Fibroblast of skin of back (primary cell): ENCODE data around the gene ZDBF2.
"Not testable (repeated sequence)": the region's sequence is repeated elsewhere in the genome, so short reads cannot be mapped to it uniquely, and the experiment has no call there.

Source experiments
- DNase-seq: peaks from one replicate; pipeline ENCODE4 v3.0.0-alpha.2; 2013

Gene ZDBF2

DNA sequence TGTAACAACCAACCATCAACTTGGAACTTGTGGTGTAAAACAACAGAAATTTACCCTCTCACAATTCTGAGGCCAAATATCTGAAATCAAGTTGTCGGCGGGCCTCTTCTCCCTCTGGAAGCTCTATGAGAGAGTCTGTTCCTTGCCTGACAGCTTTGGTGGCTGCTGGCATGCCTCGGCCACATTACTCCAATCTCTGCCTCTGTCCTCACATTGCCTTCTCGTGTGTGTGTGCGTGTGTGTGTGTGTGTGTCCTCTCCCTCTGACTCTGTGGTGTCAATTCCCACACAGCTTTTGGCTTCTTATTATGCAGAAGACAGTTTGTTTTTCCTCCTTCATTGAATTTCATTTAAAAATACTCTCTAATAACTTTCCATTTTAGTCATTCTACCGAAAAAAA is 50.4 kb downstream of the ZDBF2 start:
- DNase-seq, result no peak

DNA sequence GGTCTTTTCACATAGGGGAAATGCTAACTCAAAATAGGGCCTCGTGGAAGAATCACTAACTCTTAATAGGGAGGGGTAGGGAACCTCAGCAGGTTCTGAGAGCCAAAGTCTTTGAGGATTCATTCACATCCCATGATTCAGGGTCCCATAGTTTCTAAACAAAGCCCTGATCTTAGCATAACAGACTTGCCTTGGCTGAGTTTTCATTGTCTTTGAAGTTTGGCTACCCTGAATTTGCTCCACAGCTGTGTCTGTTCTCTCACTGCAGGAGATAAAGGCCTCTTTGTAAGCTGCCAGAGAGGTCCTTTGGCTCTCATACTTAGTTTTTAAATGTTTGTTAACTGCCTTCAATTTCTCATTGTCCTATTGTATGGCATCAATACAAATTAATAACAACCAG is 54.5 kb downstream of the ZDBF2 start:
- DNase-seq, result no peak

DNA sequence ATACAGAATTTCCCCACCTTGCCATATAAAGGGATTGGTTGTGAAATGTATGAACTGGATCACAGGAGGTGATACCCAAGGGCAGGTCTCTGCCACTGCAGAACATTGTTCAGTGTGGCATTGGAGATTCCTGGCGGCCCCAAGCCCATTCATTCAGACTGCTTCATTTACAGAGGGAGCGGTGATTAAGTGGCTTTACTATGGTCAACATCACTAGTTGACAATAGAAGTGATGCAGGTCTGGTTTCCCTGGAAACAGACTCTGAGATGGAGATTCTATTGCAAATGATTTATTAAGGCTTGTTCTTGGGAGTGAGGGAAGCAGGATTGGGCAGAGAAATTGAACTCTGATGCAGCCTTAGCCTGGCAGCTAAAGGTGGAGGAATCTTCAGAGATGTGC is 62.4 kb downstream of the ZDBF2 start:
- no peak for DNase-seq

DNA sequence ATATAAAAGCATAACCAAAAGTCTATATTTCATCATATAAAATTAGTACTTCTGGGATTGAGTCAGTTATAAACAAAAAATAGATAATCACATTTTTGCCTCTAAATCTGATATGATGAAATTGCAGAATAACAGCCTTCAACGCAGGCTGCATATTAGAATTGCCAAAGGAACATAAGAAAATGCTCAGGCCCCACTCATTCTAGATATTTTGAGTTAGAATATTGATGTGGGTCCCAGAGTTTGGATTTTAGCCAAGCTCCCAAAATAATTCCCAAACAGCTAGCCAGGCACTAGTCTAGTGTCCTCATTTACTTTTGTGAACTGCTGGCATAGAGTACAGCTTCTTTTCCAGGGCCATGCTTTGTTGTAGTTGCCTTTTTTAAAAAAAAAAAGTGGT is 63.5 kb downstream of the ZDBF2 start:
- DNase-seq, result no peak

DNA sequence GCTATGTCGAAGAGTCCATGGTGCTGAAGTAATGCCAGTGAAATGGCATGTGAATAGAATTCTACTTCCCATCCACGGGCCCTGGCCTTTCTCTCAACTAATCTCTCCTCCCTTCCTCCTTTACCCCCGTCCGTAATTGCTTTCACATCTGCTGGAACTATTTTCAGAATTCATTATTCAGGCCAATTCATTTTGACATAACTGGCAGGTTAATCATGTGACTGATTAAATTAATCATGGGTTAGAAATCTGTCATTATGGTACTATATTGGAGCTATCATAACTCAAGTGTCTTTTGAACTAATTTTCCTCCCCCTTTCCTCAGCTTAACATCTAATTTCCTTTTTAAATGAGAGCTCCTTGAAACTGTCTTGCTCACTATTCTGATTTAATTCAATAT is 66.9 kb downstream of the ZDBF2 start:
- no peak for DNase-seq

DNA sequence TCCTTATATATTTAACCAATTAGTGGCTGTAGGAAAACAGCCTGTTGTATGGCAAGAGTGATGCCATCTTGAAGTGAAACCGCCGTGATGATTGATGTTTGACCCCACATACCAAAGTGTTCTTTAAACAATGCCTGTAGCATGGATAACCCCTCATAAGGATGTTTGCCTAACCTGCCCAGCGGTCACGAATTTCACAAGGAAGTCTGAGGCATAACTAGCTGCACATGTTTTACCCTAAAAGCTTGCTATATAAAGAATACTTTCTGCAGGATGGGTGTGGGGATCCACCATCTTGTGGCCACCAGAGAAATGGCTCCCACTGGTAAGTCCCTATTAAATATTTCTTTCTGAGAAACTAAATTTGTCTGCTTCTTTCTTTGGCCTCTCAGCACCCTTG is 68.7 kb downstream of the ZDBF2 start:
- DNase-seq, result no peak

DNA sequence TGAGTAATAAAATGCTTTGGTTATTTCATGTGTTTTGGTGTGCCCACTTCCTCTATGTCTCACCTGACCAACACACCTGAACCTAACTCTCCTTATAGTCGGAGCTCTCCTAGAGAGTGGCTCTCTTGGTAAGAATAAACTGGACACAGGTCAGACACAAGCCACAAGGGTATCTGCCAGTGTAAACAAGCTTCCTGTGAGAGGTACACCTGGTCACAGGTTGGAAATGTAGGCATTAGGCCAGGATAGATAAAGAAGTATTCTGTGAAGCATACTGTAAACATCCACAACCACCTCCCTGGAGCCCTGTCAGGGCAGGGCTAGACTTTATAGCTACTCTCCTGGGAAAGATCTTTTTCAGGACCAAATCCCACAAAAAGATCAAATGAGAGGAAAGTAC is 69.4 kb downstream of the ZDBF2 start:
- no peak for DNase-seq

DNA sequence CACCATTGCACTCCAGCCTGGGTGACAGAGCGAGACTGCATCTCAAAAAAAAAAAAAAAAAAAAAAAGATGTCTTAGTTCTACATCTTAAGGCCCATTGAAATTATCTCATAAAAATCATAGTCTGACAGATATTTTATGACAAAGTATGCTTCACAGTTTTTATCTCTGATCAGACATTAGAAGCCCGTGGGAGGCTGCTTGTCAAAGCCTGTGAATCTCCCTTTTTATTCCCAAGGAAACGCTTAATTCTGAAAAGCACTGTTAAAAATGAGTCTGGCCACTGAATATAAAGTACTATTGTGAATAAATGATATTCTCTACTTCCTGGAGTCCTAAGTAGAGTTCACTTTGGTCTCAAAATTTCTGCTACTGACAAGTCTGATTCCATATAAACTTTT is 71.1 kb downstream of the ZDBF2 start:
- no peak for DNase-seq

DNA sequence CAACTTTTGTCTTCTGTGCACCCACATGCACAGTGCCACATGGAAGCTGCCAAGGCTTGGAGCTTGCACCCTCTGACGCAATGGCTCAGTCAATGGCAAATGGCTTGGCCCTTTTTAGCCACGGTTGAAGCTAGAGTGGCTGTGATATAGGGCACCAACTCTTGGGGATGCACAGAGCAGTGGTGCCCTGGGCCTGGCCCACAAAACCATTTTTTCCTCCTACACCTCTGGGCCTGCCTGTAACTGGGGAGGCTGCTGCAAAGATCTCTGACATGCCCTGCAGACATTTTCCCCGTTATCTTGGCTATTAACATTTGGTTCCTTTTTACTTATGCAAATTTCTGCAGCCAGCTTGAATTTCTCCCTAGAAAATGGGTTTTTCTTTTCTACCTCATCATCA is 74.9 kb downstream of the ZDBF2 start:
- DNase-seq, result no peak

DNA sequence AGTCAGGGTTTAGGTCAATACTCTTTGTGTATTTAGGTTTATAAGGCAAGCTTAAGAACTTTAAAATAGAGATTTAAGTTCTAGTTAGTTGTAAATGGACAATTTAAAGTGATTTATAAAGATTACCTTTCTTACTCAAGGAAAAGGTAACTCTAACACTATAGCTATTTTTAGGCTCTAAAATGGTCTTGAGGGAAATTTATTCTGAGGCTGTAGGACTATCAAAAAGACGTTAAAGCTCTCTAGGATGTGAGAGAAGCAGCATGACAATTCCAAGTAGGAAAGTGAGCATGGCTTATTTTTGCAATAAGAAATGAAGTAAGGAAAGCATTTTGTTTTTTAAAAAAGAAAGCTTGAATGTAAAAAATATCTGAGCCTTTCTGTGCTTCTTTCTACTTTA is 78.1 kb downstream of the ZDBF2 start:
- no peak for DNase-seq

DNA sequence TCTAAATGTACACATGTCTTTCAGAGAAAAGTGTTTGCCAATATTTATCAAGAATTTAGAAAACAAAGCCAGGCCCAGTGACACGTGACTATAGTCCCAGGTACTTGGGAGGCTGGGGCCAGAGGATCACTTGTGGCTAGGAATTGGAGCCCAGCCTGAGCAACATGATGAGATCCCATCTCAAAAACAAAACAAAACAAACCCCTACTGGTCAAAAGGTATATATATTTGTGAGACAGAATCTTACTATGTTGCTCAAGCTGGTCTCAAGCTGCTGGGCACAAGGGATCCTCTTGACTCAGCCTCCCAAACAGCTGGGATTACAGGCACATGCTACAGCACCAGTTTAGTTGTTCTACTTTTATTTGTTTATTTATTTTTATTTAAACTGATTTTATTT is 79.2 kb downstream of the ZDBF2 start:
- no peak for DNase-seq

DNA sequence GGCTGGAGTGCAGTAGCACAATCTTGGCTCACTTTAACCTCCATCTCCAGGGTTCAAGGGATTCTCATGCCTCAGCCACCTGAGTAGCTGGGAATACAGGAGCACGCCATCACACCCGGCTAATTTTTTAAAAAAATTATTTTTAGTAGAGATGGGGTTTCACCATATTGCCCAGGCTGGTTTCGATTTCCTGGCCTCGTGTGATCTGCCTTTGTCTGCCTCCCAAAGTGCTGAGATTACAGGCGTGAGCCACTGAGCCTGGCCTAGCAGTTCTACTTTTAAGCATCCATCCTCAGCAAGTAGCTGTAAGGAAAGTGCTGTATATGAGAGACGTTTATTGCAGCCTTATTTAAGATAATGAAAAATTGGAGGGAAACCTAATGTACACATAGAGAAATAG is 79.7 kb downstream of the ZDBF2 start:
- DNase-seq, result no peak

DNA sequence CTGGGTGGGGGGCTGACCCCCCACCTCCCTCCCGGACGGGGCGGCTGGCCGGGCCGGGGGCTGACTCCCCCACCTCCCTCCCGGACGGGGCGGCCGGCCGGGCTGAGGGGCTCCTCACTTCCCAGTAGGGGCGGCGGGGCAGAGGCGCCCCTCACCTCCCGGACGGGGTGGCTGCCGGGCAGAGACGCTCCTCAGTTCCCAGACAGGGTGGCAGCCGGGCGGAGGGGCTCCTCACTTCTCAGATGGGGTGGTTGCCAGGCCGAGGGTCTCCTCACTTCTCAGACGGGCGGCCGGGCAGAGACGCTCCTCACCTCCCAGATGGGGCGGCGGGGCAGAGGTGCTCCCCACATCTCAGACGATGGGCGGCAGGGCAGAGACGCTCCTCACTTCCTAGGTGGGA is 82.4 kb downstream of the ZDBF2 start:
- not testable (repeated sequence) for DNase-seq

DNA sequence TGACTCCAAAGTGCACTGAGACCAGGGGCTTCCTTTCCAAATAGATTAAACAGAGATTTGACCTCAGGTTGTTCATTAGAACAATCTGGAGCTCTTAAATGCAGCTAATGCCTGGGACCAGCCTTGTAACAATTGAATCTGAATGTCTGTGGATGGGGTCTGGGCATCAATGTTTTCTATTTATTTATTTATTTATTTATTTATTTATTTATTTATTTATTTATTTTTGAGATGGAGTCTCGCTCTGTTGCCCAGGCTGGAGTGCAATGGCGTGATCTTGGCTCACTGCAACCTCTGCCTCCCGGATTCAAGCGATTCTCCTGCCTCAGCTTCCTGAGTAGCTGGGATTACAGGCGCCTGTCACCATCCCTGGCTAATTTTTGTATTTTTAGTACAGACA is 86.4 kb downstream of the ZDBF2 start:
- DNase-seq, result not testable (repeated sequence)

DNA sequence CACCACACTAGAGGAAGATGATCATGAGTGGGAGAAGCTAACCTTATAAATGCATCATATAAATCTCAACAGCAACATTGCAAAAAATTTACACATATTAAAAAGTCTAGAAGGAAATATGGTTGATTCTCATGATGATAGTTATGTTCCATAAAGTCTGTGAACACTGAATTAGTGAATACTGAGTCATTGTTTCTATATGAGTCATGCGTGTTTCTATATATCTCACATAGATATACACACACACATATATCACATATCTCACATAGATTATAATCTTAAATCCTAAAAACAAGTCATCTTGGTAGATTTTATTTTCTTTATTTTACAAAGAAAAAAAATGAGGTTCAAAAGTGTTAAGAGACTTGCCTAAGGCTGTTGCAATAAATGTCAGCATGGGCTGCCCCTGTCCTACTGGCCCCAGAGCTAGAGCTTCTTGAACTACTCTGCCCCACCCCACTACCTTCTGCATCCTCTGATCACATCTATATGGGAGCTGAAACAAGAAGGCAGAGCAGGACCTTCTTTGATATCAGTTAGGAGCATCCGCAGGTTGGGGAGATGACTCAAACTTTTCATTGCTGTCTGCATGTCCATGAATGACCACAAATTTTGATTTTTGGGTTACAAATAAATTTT is 87.1 kb downstream of the ZDBF2 start:
- DNase-seq, result no peak
